GM19397 (cell line): ENCODE measurements around the gene ASPHD2.
"Not testable (repeated sequence)": the region's sequence is repeated elsewhere in the genome, so short reads cannot be mapped to it uniquely, and the experiment has no call there.

Source experiments
- ATAC-seq: cut with Tn5 transposase; IDR thresholded peaks from one replicate; pipeline ENCODE4 v1.9.1; 2021; ENCODE audit warnings: mild to moderate bottlenecking, moderate library complexity; ENCODE audit not compliant: unreplicated experiment

ASPHD2 gene, protein sequence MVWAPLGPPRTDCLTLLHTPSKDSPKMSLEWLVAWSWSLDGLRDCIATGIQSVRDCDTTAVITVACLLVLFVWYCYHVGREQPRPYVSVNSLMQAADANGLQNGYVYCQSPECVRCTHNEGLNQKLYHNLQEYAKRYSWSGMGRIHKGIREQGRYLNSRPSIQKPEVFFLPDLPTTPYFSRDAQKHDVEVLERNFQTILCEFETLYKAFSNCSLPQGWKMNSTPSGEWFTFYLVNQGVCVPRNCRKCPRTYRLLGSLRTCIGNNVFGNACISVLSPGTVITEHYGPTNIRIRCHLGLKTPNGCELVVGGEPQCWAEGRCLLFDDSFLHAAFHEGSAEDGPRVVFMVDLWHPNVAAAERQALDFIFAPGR

DNA sequence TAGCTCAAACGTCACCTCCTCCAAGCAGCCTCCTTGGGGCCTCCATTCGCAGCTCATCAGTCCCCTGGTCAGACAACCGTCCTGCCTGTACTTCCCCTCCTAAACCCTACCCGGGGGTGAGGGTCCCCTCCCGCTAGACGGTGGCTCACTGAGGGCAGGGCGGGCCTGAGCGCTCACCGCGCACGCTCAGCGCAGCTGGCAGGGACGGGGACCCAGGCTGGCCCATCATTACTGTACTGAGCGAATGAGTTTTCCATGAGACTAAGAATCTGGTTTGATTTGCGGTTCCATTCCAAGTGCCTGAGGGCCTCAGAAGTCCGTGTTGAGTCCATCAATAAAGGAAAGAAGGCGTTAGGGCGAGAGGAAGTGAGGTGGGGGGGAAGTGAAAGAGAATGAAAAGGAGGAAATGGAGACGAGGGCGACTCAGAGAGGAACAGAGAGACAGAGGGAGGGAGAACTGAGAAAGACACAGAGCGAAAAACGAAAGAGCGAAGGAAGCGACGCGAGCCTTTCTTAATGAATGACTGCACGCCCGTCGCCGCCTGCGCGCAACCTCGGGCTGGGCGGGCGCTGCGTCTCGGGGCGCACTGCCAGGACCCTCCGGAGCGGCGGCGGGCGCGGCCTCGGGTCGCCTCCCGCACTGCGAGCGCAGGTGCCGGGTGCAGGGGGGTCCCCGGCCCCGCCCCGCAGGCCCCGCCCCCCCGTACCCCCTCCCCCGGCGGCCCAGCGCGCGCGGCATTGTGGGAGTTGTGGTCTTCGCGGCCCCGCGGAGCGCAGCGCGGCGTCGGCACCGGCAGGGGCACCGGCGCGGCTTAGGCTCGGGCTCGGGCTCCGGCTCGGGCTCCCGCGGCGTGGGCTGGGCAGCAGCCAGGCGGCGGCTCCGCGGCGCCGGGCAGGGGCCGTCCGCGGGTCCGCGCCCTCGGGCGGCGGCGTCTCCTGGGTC is at the start of gene ASPHD2:
Gene ASPHD2 (plus strand): TSS at position 746 of the 943 bp plus-strand sequence. CDS start 4,356 bp downstream, outside the sequence.
- ATAC-seq: peak; percentile 77

DNA sequence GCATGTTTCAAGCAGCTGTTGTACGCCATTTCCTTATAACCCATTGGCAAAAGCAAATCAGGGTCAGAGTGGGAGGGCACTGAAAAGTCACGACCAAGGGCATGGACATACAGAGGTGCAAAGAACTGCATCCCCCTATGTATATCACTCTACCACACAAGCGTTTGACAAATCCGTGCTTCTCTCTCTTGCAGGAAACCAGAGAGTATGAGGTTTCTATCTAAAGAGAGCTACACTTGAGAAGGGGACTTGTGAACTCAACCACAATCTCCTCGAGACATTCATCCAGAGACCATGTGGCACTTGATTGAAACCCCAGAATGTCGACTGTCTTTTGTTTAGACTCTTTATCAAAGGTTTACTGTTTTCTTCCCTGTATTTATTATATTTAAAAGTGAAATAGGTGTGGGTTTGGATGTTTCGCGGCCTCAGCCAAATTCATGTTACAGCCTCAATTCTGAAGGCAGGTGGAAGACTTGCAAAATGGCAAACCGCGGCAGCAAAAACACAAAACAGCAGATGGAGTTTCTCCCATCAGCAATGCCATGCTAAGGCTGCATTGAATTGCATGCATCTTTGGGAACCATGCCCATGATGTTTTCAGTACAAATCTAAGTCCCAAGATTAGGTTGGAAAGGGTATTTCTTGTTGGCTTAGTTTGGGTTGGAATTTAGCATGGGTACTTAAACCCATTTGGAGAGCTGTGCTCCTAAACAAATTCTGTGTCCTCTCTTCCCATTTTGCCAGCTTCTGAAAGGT is 48.8 kb upstream of the ASPHD2 start:
- no peak for ATAC-seq

DNA sequence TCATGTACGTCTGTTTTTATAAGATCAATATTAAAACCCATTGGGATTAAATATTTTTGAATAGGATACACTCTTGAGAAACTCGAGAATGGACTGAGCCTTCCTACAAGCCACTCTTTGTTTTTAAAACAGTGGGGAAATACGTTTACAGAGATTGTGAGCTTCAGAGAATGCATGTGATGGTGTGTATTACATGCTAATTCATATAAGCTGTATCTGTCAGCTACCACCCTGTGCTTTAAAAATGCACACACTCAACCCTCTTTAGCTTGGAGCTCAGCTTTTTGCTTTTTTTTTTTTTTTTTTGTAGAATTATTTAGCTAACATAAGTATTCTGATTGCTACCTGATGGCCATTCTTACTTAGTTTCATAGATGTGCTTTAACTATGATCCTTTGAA is 46.3 kb upstream of the ASPHD2 start:
- no peak for ATAC-seq

DNA sequence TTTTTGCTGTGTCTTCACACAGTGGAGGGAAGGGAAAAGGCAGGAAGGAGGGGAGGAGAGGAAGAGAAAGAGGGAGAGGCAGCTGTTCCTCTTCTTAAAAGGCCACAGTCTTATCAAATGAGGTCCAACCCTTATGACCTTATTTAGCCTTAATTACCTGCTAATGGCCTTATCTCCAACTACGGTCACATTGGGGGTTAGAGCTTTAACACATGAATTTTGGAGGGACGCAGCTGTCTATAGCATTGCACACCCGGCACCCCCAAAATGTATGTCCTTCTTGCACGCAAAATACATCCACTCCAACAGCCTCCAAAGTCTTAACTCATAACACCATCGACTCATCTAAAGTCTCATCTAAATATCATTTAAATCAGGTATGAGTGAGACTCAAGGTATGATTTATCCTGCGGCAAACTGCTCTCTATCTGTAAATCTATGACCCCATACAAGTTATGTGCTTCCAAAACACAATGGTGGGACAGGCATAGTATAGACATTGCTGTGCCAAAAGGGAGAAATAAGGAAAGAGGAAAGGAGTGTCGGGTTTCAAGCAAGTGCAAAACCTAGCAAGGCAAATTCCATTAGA is 45.0 kb upstream of the ASPHD2 start:
- no peak for ATAC-seq

DNA sequence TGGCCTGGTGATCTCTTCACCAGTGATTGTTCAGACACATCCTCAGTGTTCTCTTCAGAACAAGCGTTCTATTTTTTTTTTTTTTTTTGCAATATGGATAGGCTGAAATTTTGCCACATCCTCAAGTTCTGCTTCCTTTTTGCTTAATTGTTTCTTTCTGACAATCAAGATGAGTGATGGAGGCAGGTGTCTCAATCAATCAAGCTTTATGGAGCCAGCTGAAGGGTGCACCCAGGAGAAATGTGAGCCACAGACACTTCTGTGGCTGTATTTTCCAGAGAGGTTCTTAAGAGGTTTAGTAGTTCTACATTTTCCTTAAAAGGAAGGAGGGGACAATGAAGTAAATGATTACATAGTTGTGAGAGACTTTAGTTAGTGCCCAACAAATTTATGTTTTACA is 43.9 kb upstream of the ASPHD2 start:
- ATAC-seq: no peak

DNA sequence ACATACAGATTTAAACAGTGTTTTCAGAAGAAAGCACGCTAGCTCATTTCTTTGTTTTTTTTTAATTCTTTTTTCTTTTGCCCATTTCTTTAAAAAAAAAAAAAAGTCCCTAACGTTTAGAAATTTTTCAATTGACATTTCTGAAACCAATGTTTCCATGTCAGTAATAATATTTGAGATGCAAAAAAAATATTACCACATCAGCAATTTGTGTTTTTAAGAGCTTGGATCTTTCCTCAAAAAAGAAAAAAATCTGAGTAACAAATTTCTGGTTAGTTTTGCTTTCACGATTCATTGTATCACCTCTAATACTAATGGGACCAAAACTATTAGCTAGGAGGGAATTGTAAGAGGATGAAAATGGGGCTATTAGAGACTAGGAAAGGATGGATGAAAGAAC is 39.9 kb upstream of the ASPHD2 start:
- ATAC-seq: no peak

DNA sequence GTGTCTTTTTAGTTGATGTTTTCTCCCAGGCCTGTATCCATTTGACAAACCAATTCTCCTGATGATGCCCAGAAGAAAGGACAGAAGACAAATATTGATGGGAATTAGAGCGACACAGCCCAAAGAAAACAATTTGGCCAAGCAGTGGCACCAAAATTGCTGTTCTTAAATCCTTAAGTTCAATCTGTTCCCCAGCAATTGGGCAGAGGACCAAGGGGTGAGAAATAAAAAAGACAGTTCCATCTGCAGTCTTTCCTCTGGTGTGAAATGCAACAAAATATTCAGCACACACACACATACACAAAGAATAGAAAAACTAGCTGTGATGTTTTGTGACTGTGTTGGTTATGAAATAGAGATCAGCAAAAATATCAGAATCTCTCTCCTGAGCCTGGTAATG is 38.0 kb upstream of the ASPHD2 start:
- ATAC-seq: no peak

DNA sequence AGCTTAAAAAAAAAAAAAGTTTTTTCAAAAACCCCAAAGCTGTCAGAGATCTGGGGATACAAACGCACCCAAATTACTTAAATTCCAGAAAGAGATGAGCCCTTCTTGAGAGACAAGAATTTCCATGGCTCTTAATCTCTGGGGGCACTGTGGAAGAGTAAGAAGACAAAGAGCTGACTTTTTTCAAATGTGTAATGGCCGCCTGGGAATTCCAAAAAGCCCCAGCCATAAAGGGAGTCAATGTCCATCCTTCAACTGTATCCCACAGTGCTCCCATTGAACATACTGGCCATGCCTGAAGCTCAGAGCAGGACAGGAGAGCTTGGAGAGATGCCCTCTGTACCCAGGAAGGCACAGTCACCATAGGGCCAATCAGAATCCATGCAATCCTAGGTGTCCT is 37.4 kb upstream of the ASPHD2 start:
- ATAC-seq: no peak

DNA sequence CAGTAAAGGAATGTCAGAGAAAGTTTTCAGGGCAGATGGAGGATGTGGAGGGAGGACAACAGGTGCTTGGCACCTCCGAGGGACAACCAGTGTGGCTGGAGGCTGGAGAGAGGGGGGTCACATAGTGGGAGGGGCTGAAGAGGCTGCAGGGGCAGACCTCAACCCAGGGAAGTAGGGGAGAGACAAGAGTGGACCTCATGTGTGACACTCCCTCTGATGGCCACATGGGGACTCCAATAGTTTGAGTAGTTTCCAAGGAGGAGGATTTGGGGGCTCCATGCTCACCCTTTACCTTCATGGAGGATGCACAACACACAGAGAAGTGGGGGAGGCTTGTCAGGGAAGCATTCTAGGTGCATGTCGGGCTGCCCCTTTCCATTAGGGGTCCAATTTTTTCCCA is 35.1 kb upstream of the ASPHD2 start:
- ATAC-seq: no peak

DNA sequence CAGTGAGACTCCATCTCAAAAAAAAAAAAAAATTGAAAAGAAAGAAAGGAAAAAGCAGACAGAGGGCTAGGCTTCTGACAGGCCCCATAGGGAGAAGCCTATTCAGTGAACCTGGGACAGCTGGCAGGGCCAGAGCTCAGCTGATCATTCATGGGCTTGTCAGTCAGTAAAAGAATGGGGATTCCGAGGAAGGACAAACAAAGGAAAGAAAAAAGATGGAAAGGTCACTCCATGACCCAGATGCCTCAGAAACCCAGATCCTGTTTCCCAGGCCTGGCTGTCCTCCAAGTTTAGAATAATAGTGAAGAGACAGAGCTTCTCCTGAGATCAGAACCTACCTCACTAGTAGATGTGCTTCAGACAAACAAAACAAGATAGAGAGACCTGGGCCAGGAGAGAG is 34.3 kb upstream of the ASPHD2 start:
- ATAC-seq: no peak

DNA sequence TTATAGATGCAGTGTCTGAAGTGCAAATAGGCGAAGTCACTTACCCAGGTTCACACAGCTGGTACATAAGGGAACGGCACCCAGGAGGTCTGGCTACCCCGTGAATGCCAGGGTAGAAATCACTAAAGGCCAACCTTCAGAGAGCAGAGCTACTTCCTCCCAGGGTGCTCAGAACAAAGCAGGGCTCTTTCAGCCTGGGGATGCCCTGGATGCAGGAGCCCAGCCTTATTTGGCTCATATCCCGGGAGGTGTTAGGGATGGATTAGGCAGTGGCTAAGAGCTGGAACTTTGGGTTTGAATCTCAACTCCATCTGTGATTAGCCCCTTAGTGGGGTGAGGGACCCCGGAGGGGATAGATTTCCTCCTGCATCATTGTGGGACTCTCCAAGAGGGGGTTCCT is 33.1 kb upstream of the ASPHD2 start:
- ATAC-seq: no peak

DNA sequence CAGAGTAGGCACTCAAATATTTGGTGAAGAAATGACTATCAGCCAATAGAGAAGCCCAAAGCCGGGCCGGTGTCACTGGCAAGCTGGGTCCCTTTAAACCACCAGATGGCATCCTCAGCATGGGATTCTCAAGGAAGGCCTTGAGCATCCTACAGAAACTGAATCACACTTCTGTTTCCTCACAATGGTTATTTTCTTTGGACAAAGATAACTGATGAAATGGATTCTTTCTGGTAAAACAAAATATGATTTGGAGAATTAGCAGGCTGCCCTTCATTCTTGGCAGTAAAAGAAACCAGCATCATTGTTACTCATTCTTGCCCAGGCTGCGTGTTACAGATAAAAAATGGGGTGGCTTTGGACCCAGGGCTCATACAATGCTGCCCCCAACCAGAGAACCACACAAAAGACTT is 30.3 kb upstream of the ASPHD2 start:
- ATAC-seq: no peak

DNA sequence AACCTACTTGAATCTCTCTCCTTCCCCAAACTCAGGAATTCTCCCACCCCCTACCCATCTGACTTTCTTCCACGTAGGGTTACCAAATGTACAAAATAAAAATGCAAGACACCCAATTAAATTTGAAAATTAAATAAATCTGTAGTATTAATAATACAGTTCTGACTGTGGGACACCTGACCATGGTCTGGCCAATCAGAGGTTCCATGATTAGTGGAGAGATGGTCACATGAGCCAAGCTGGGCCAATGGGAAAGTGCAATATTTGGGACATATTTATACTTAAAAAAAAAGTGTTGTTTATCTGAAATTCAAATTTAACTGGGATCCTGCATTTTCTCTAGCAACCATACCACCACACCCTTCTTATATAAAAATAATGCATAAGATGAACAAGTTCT is 29.8 kb upstream of the ASPHD2 start:
- no peak for ATAC-seq

DNA sequence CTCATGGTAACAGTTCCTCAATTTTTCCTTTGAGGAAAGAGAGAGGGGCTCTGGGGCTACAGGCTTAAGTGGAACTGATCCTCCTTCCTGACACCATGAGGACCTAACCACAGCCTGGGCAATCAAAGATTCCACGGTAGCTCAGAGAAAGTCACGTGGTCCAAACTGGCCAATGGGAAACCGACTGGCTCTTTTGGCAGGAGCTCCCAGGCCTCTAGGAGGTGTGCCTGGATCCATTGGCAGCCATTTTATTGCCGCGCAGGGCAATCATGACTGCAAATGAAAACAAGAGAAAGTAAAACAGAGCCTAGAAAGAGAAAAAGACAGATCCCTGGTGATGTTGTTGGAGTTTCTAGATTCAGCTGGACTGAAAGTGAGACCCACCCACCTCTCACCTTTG is 27.3 kb upstream of the ASPHD2 start:
- no peak for ATAC-seq

DNA sequence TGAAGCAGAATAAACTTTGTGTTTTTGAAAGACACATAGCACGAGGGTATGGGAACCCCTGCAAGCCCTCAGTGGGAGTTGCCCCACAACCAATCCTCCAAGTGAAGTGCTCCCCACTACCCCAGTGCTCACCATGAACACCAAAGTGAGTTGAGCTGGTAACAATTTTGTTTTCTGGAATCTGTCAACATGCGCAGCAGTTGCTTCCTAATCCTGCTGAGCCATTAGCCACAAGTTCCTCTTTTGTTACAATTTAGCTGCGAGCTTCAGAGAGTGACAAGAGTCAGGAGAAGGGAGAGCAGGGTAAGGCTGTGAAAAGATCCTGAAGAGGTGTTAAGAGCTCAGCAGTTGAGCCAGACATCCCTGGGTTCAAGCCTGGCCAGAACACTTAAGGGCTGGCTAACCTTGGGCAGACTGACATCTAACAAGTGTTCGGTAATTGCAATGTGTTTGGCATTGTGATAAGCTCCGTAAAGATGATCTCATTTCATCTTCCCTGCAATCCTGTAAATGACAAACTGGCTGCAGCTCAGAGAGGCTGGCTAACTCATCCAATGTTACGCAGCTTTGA is 24.1 kb upstream of the ASPHD2 start:
- no peak for ATAC-seq

DNA sequence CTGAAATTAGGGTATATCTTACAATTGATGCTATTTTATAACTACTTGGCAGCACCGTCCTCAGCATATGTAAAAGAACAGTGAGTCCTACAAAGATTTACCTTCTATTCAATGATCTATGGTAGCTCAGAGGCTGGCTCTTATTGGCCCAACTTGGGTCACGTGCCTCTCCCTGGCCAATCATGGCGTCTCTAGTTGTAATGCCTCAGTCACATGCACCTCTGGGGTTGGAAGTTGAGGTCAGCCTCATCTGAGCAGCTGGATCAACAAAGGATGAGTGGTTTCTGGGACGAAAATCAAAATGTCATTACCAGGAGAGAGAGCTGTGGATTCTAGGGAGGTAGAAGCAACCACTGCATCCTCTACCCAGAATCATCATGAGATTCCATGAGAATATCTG is 22.9 kb upstream of the ASPHD2 start:
- ATAC-seq: no peak

DNA sequence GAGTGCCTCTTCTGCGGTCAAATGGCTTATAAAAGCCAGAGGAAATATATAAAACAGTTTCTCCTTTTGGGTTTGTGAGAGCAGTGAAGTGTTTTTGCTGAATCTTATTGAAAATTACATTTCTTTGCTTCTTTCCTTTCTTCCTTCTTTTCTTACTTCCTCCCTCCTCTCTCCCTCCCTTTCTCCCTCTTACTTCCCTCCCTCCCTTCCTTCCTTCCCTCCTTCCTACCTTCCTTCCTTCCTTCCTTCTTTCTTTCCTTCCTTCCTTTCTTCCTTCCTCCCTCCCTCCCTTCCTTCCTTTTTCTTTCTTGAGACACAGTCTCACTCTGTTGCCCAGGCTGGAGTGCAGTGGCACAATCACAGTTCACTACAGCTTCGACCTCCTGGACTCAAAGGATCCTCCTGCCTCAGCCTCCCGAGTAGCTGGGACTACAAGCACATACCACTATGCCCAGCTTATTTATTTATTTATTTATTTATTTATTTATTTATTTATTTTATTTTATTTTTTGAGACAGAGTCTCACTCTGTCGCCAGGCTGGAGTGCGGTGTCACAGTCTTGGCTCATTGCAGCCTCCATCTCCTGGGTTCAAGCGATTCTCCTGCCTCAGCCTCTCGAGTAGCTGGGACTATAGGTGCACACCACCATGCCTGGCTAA is 20.4 kb upstream of the ASPHD2 start:
- ATAC-seq: not testable (repeated sequence)

DNA sequence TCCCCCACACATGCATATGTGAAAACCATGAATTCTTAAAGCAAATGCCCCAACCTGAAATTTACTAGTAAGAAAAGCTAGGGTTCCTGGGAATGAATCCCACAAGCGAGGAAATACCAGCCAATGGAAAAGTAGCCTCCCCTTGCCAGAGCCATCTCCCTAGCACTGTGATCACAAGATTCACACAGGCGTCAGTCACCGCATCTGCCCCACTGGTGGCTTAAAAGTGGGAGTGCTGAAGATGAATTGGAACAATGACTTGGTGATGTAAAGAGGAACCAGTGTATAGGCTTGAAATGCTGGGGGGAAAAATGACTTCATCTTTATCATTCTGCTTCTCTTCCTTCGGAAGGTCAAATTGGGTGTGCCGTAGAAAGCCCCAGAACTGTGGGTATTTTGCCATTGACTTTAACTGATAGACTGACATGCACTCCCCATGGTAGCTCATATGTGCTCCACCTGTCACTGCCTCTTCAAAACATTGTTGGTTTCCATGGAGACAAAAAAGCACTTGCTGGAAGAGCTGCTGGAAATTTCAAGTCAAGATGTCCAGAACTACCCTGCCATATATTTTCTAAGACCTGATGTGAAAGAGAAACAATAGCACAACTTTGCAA is 19.2 kb upstream of the ASPHD2 start:
- no peak for ATAC-seq

DNA sequence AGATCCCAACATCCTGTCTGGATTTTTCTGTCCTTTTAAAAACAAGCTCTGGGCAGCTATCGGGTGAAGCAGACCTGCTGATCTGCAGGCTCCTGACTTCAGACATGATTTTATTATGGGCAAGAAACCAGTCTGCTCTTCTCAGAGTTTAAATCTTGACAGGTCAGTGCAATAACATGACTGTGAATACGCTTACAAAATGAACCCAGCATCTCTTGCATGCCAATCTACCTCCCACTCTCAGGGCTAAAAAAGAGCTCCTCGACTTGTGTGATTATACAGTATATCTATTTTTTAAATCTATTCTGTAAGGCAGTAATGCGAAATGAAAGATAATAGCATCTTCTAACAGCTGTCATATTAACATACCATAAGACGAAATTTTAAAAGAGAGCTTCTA is 18.7 kb upstream of the ASPHD2 start:
- ATAC-seq: no peak

DNA sequence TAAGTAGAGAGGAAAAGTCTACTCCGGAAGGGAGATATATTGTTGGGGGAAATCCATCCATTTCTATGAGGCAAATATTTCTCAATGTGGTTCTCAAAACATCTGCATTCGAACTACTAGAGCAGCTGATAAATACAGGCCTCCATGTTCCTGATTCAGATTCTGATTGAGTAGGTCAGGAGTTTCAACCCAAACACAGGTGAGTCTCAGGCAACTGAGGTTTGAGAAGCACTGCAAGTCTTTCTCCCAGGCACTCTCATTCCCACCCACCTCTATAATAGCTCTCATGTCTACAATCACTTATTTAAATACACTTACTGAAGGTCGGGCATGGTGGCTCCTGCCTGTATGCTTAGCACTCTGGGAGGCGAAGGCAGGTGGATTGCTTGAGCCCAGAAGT is 14.7 kb upstream of the ASPHD2 start:
- ATAC-seq: no peak
